Astrocyte of the spinal cord (primary cell): ENCODE results near the gene NOL4L.

Experiments
- DNase-seq: peaks from one replicate; pipeline ENCODE4 v3.0.0; 2011; ENCODE audit warnings: low read depth, low spot score
- H3K4me3 ChIP-seq: 2 replicates; pipeline ENCODE4 v1.5.1; 2011; ENCODE audit warnings: low read depth, mild to moderate bottlenecking, low read length, moderate library complexity
- CTCF ChIP-seq: IDR thresholded peaks from 2 replicates; pipeline ENCODE4 v1.5.1; 2012; ENCODE audit warnings: low read depth, mild to moderate bottlenecking, low read length, inconsistent platforms
- in situ Hi-C: cut with HindIII; loops from 2 replicates; pipeline ENCODE4 v1.10.0; 2017; ENCODE audit warnings: low sequenced_read_pairs

Gene NOL4L

DNA sequence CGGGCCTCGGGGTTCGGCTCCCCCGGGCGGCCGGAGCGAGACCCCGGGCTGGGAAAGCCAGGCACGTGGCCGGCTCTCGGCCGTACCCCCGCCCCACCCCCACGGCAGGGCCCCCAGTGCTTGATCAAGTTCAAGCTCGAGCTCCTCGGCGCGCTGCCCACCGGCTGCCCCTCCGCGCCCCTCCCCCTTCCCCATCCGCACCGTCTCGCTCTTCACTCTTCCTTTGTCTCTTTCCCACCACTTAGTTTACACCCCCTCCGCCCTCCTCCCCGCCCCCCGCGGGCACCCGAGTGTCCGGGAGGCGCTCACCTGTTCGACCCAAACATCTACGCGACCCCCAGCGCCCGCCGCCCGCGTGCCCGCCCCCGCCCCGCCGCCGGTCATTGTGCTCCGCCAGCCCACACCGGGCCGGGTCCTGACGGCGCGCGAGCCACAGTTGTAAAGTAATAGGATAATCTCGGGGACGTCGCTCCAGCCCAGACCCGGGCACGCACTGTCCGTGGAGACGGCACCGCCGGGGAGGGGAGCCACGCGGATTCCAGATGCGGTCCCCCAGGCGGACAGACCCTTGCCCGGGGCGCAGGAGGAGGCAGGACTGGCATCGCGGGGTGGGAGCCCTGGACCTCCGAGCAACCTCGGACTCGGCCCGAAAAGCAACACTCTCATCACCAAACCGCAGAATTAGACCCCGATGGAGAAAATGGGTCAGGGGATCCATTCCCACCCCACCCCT, 100.7 kb downstream of the NOL4L start:
- TF ChIP-seq CTCF, result no peak
- in situ Hi-C loops, result no loop called here
- no peak for DNase-seq
- peak overlapping the region; percentile 54 for H3K4me3 ChIP-seq

DNA sequence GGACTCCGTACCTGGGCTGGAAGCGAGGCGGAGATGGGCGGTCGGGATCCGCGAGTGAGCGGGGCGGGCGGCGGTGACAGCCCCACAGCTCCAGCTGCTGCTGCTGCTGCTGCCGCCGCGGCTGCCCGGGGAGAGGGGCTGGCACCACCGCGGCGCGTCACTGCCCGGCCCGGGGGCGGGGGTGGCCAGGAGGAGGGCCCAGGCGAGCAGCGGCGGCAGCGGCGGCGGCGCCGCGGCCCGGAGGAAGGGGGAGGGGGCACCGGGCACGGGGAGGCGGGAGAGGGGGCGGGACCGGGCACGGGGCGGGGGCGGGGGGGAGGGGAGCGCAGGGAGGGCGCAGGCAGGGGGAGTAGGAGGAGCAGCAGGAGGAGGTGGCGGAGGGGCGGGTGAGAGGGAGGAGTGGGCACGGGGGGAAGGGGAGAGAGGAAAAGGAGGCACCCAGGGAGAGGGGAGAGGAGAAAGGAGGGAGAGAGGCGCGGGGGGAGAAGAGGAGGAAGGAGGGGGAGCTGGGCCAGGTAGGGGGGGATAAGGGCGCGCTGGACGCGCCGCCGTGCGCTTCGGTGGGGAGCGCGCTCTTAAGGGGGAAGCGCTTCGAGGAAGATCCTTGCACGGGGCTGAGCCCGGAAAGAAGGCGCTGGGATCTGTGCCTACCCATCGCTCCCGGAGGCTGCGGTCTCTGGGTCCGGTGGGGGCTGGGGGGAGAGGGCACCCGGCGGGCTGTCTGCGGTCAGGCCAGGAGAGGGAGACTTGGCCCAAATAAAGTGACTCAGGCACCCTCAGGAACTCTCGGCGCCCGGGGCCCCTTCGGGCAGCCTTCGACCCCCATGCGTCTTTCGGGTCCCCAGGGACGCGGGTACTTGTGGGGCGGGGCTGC, 101.5 kb downstream of the NOL4L start:
- in situ Hi-C loops, result no loop called here
- peak; percentile 87 for DNase-seq
- H3K4me3 ChIP-seq, result peak overlapping the region; percentile 72
- peak; percentile 1 for TF ChIP-seq CTCF

GRCh38 chr20:32482442-32483261, 102.5 kb downstream of the NOL4L start:
- peak overlapping the region; percentile 72 for H3K4me3 ChIP-seq
- no peak for DNase-seq
- in situ Hi-C loops, result no loop called here
- TF ChIP-seq CTCF, result no peak

- in situ Hi-C loops, result no loop called here
- no peak for DNase-seq
- no peak for TF ChIP-seq CTCF
- peak overlapping the region; percentile 72 for H3K4me3 ChIP-seq
Measured at GRCh38 chr20:32482143-32482441, 103.0 kb downstream of the NOL4L start.

- no peak for DNase-seq
- no peak for TF ChIP-seq CTCF
- H3K4me3 ChIP-seq, result peak overlapping the region; percentile 72
- in situ Hi-C loops, result no loop called here
Measured at GRCh38 chr20:32481311-32482142, 103.6 kb downstream of the NOL4L start.
